ENCODE measurements around the gene LGR5. TPM values are rescaled to one million over a fixed set of nuclear protein-coding genes. Genes with fewer than 3 reads are reported as not detected.
A peak's percentile ranks its signal among the peaks of the same experiment; 100 is the strongest.

LGR5 gene
- total and polyA plus RNA-seq, 2 of the 13 experiments (the other 11 are each of a cell fraction or from before 2014, with no cell fraction given) = 37.0 to 121 TPM

- Histone ChIP-seq H3K9me3 (ENCODE audit: low read length) (no peaks in the 10 kb centered on the region), H3K4me3 (replicated peaks in 1 of 3; ENCODE audit: insufficient read depth in 1 of 3, low read depth in 2 of 3, low read length in 3 of 3) (no peak overlapping the region; a peak in 1 of 6 replicates), H3K27ac (ENCODE audit: extremely low read length, insufficient read depth, low read length) (no peak overlapping the region), H3K79me2 (ENCODE audit: insufficient read depth, low read length) (no peaks in the 10 kb centered on the region), H3K4me1 (ENCODE audit: insufficient read depth, low read length) (no peaks in the 10 kb centered on the region), H3K27me3 (ENCODE audit: control insufficient read depth in 1 of 2, insufficient read depth in 2 of 2, low read length in 2 of 2) (no peaks in the 10 kb centered on the region; a peak in 1 of 5 replicates), H3K4me2 (ENCODE audit: low read depth, low read length) (peak overlapping the region; percentile 53), H3K36me3 (replicated peaks in 1 of 2; ENCODE audit: control insufficient read depth in 1 of 2, insufficient read depth in 2 of 2, low read length in 2 of 2) (no peaks in the 10 kb centered on the region), H3K9ac (ENCODE audit: insufficient read depth, low read depth, low read length) (no peak overlapping the region), H4K20me1 (ENCODE audit: insufficient read depth, low read length) (no peaks in the 10 kb centered on the region), H2AFZ (ENCODE audit: low read length) (no peak overlapping the region)
- intact Hi-C loops (cut with micrococcal nuclease; ENCODE audit: unreplicated experiment) (loop anchor here (2.0 kb wide), 3 partner anchors 176 to 660 kb away; no protein-coding TSS in a partner anchor), in situ Hi-C loops (cut with HindIII; ENCODE audit: extremely low pct_ligation_motif_present, low pct_unique_long_range_greater_than_20kb) (no loop called here)
- peak; percentile 90 for ATAC-seq
- ChIA-PET POLR2A (interaction anchor here (1.1 kb wide), 1 partner anchor 268 kb away, joined by 3 read pairs; no protein-coding TSS in a partner anchor), CTCF (ENCODE audit: low intra/inter-chr PET ratio, low total read pairs) (interaction anchor here (1.2 to 2.8 kb wide), 2 partner anchors 268 to 659 kb away, joined by 6 to 13 read pairs; no protein-coding TSS in a partner anchor)
- TF ChIP-seq FOXA3 (CRISPR knock-in tag; IDR thresholded peaks at IDR 0.05) (0 out of 2 replicates have a peak, but pooled peaks have one; percentile 9), STAG1 (CRISPR knock-in tag; IDR thresholded peaks at IDR 0.05) (peak; percentile 88), CERS6 (CRISPR knock-in tag; IDR thresholded peaks at IDR 0.05) (no peak), TEAD3 (CRISPR knock-in tag; optimal IDR thresholded peaks at IDR 0.05; ENCODE audit: borderline replicate concordance) (peak; percentile 38), SMAD3 (CRISPR knock-in tag; IDR thresholded peaks at IDR 0.05) (0 out of 2 replicates have a peak, but pooled peaks have one; percentile 28), ZNF24 (IDR thresholded peaks at IDR 0.05) (no peak), CTCF (CRISPR knock-in tag; IDR thresholded peaks at IDR 0.05) (peak; percentile 85), ZNF761 (CRISPR knock-in tag; conservative IDR thresholded peaks at IDR 0.05) (no peak), SMYD3 (CRISPR knock-in tag; IDR thresholded peaks at IDR 0.05) (no peak), GATAD2A (CRISPR knock-in tag; IDR thresholded peaks at IDR 0.05) (peak; percentile 22; the same call in 1 of the 2 replicates), RAD21 (CRISPR knock-in tag; IDR thresholded peaks at IDR 0.05) (0 out of 2 replicates have a peak, but pooled peaks have one; percentile 44), MEF2D (CRISPR knock-in tag; IDR thresholded peaks at IDR 0.05) (peak; percentile 49; the same call in 1 of the 2 replicates), SMC3 (IDR thresholded peaks at IDR 0.05; ENCODE audit: low read length) (peak; percentile 77), HMGXB4 (CRISPR knock-in tag; IDR thresholded peaks at IDR 0.05; ENCODE audit: borderline replicate concordance in 1 of 2, low read depth in 1 of 2) (0 out of 4 replicates have a peak, but pooled peaks of 1 of the 2 experiments have one; percentile 21), AHR (CRISPR knock-in tag; IDR thresholded peaks at IDR 0.05) (no peak), ISL2 (CRISPR knock-in tag; IDR thresholded peaks at IDR 0.05) (no peak)
- 5% methylated on average over 10 of the region's 10 CpGs for whole genome bisulfite sequencing (ENCODE audit: low lambda C conversion rate)
- FAIRE-seq = peak; percentile 77
- BruUV-seq (replicated peaks) = no TSS peak
- DNase-seq (ENCODE audit: low spot score) = peak; percentile 69
These were observed 47.0 kb upstream of the LGR5 start for GRCh38 chr12:71392521-71393145.
